NB4 (cell line): ENCODE data around the gene PCDHA5.
"Not testable (repeated sequence)": the region's sequence is repeated elsewhere in the genome, so short reads cannot be mapped to it uniquely, and the experiment has no call there.

Experiments
- POLR2A ChIP-seq: IDR thresholded peaks from 2 replicates; pipeline ENCODE4 v1.6.1; 2011; ENCODE audit warnings: mild to moderate bottlenecking; ENCODE audit not compliant: insufficient read length; ENCODE audit errors: extremely low read depth
- TF ChIP-seq, protein P1 (sequence below): IDR thresholded peaks from one replicate; pipeline ENCODE4 v1.5.1; 2012; ENCODE audit warnings: low read depth, low read length
- TF ChIP-seq, protein P2 (sequence below): IDR thresholded peaks from 2 replicates; pipeline ENCODE4 v1.6.1; 2011; ENCODE audit warnings: low read depth, low read length

DNA sequence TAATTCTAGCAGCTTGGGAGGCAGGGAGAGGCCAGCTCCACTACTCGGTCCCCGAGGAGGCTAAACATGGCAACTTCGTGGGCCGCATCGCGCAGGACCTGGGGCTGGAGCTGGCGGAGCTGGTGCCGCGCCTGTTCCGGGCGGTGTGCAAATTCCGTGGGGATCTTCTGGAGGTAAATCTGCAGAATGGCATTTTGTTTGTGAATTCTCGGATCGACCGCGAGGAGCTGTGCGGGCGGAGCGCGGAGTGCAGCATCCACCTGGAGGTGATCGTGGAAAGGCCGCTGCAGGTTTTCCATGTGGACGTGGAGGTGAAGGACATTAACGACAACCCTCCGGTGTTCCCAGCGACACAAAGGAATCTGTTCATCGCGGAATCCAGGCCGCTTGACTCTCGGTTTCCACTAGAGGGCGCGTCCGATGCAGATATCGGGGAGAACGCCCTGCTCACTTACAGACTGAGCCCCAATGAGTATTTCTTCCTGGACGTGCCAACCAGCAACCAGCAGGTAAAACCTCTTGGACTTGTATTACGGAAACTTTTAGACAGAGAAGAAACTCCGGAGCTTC, 13.1 kb downstream of the PCDHA5 start:
- TF ChIP-seq, protein P1, sequence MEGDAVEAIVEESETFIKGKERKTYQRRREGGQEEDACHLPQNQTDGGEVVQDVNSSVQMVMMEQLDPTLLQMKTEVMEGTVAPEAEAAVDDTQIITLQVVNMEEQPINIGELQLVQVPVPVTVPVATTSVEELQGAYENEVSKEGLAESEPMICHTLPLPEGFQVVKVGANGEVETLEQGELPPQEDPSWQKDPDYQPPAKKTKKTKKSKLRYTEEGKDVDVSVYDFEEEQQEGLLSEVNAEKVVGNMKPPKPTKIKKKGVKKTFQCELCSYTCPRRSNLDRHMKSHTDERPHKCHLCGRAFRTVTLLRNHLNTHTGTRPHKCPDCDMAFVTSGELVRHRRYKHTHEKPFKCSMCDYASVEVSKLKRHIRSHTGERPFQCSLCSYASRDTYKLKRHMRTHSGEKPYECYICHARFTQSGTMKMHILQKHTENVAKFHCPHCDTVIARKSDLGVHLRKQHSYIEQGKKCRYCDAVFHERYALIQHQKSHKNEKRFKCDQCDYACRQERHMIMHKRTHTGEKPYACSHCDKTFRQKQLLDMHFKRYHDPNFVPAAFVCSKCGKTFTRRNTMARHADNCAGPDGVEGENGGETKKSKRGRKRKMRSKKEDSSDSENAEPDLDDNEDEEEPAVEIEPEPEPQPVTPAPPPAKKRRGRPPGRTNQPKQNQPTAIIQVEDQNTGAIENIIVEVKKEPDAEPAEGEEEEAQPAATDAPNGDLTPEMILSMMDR, result not testable (repeated sequence)
- TF ChIP-seq POLR2A, result not testable (repeated sequence)
- TF ChIP-seq, protein P2, sequence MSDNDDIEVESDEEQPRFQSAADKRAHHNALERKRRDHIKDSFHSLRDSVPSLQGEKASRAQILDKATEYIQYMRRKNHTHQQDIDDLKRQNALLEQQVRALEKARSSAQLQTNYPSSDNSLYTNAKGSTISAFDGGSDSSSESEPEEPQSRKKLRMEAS, result not testable (repeated sequence)
